K562 (cell line): ENCODE results near the gene PXN. TPM values are rescaled to one million over a fixed set of nuclear protein-coding genes. Genes with fewer than 3 reads are reported as not detected.

Source experiments
- ATAC-seq: fragments of 200-7000 bp; cut with Tn5 transposase; 3 replicates; pipeline ENCODE4 v1.9.1; 2020; ENCODE audit warnings: moderate library complexity
- BruUV-seq: library from RNA; stranded (reverse); fragments of 400-500 nt; replicated peaks from 2 replicates; lab custom pipeline; 2021; lab: Mats Ljungman, UMichigan
- CTCF ChIA-PET: fragments of 300-600 bp; formaldehyde crosslinking; extraction: SDS; loops from one replicate; lab custom pipeline; 2021; ENCODE audit warnings: low intra/inter-chr PET ratio; lab: Yijun Ruan, JAX
- POLR2A ChIA-PET: fragments of 300-600, 350-650 bp; sonication (Branson Sonifier 250); formaldehyde crosslinking; extraction: SDS; loops from one replicate; lab custom pipeline; 2021; ENCODE audit warnings: antibody characterized with exemption, inconsistent platforms; lab: Yijun Ruan, JAX
- DNase-seq, 4 experiments: peaks; one replicate each; pipeline versions ENCODE4 v3.0.0 to v3.0.0-alpha.2; 2011 to 2018; ENCODE audit warnings: low spot score in 3 of 4, mixed read lengths in 3 of 4; ENCODE audit errors: extremely low read depth in 1 of 4
- FAIRE-seq: peaks from 2 replicates; lab custom pipeline; 2011; peaks lifted over from hg19 to GRCh38; lab: Jason Lieb, UNC
- H2AFZ ChIP-seq: 2 replicates; pipeline ENCODE4 v1.6.0; 2011; ENCODE audit warnings: low read depth, low read length, control low read depth, inconsistent platforms
- H3K27ac ChIP-seq: fragments of 200-600 bp; 3 replicates; pipeline ENCODE4 v1.8.0; 2011; ENCODE audit warnings: low read depth, mild to moderate bottlenecking, control low read depth, inconsistent platforms, low read length, moderate library complexity, mixed read lengths; ENCODE audit errors: extremely low read depth
- H3K27me3 ChIP-seq, 2 experiments: fragments of 300-600 bp in 1 of 2; 2 replicates in 1 of 2; 3 replicates in 1 of 2; pipeline versions ENCODE4 v1.6.0 to v1.8.0; 2011; ENCODE audit warnings: inconsistent platforms in 2 of 2, low read length in 2 of 2, mild to moderate bottlenecking in 1 of 2, mixed read lengths in 1 of 2, moderate library complexity in 1 of 2; ENCODE audit not compliant: control insufficient read depth in 2 of 2, insufficient read depth in 2 of 2
- H3K36me3 ChIP-seq: fragments of 300-600 bp; 3 replicates; pipeline ENCODE4 v1.8.0; 2011; ENCODE audit warnings: mild to moderate bottlenecking, low read length, inconsistent platforms; ENCODE audit not compliant: control insufficient read depth, insufficient read depth
- H3K4me1 ChIP-seq, 2 experiments: fragments of 200-600 bp in 1 of 2; replicated peaks in 1 of 2; 2 replicates in 1 of 2; 3 replicates in 1 of 2; pipeline versions ENCODE4 v1.5.1 to v1.8.0; 2011; ENCODE audit warnings: inconsistent platforms in 2 of 2, low read length in 2 of 2, mild to moderate bottlenecking in 1 of 2, mixed read lengths in 1 of 2, moderate library complexity in 1 of 2; ENCODE audit not compliant: control insufficient read depth in 2 of 2, insufficient read depth in 2 of 2
- H3K4me2 ChIP-seq: 2 replicates; pipeline ENCODE4 v1.6.1; 2011; ENCODE audit warnings: low read length, control low read depth, inconsistent platforms, mixed read lengths; ENCODE audit not compliant: insufficient read depth
- H3K4me3 ChIP-seq: fragments of 200-600 bp; sonication (generic), shearing (Covaris generic); 2 replicates; pipeline ENCODE4 v1.5.1; 2016; ENCODE audit warnings: control low read depth, inconsistent platforms
- H3K79me2 ChIP-seq: fragments of 200-600 bp; 3 replicates; pipeline ENCODE4 v1.8.0; 2011; ENCODE audit warnings: low read length, inconsistent platforms; ENCODE audit not compliant: control insufficient read depth, insufficient read depth
- H3K9ac ChIP-seq, 2 experiments: 2 replicates each; pipeline versions ENCODE4 v1.6.0 to v1.6.1; 2011; ENCODE audit warnings: low read depth in 2 of 2, low read length in 2 of 2, control low read depth in 1 of 2, inconsistent platforms in 1 of 2, mild to moderate bottlenecking in 1 of 2, mixed read lengths in 1 of 2; ENCODE audit not compliant: insufficient read depth in 1 of 2
- H3K9me1 ChIP-seq: one replicate; pipeline ENCODE4 v1.6.0; 2011; ENCODE audit warnings: inconsistent platforms, mild to moderate bottlenecking, low read length, moderate library complexity; ENCODE audit not compliant: control insufficient read depth, insufficient read depth
- H3K9me3 ChIP-seq: replicated peaks from 2 replicates; pipeline ENCODE4 v1.5.1; 2011; ENCODE audit warnings: low read depth, low read length, inconsistent platforms; ENCODE audit not compliant: control insufficient read depth, insufficient read depth
- H4K20me1 ChIP-seq: replicated peaks from 2 replicates; pipeline ENCODE4 v1.6.1; 2011; ENCODE audit warnings: low read length, inconsistent platforms, mixed read lengths; ENCODE audit not compliant: control insufficient read depth, insufficient read depth
- BCL6 ChIP-seq: fragments of 250-450 bp; sonication (Bioruptor Pico); IDR thresholded peaks from 2 replicates; pipeline ENCODE4 v1.4.0; 2020
- COPS2 ChIP-seq: fragments of 450-650 bp; conservative IDR thresholded peaks from 2 replicates; pipeline ENCODE4 v1.6.1; 2016; ENCODE audit warnings: mild to moderate bottlenecking, moderate library complexity
- EZH2 ChIP-seq: IDR thresholded peaks from 2 replicates; pipeline ENCODE4 v1.6.1; 2012; ENCODE audit warnings: low read depth, mild to moderate bottlenecking, inconsistent platforms, low read length, borderline replicate concordance
- FOSL1 ChIP-seq: fragments of 200-800 bp; sonication (Bioruptor generic); conservative IDR thresholded peaks from 2 replicates; pipeline ENCODE4 v1.6.1; 2016; ENCODE audit warnings: missing genetic modification characterization, missing compliant biosample characterization
- FOXA3 ChIP-seq, 2 experiments: fragments of 450-650 bp in 1 of 2; sonication (generic) in 1 of 2; formaldehyde crosslinking; IDR thresholded peaks in 1 of 2; conservative IDR thresholded peaks in 1 of 2; 2 replicates each; pipeline versions ENCODE4 v1.4.0 to v1.8.0; 2020 to 2022; ENCODE audit warnings: mild to moderate bottlenecking in 2 of 2, missing genetic modification reagents in 1 of 2
- HLTF ChIP-seq: fragments of 450-650 bp; IDR thresholded peaks from 2 replicates; pipeline ENCODE4 v1.6.1; 2016
- HNRNPUL1 ChIP-seq: fragments of 200-400 bp; formaldehyde crosslinking; IDR thresholded peaks from 2 replicates; pipeline ENCODE4 v1.6.1; 2017; ENCODE audit warnings: low read length
- KLF13 ChIP-seq: fragments of 450-650 bp; IDR thresholded peaks from 2 replicates; pipeline ENCODE4 v1.6.1; 2016; ENCODE audit warnings: missing genetic modification characterization, low read depth, mild to moderate bottlenecking, missing compliant biosample characterization, moderate library complexity, borderline replicate concordance
- MEIS2 ChIP-seq: fragments of 450-650 bp; IDR thresholded peaks from 2 replicates; pipeline ENCODE4 v1.6.1; 2014; ENCODE audit warnings: mild to moderate bottlenecking; ENCODE audit not compliant: partially characterized antibody
- NCOR1 ChIP-seq: fragments of 450-650 bp; IDR thresholded peaks from 2 replicates; pipeline ENCODE4 v1.6.1; 2016; ENCODE audit warnings: mild to moderate bottlenecking, moderate library complexity
- NFE2L1 ChIP-seq: fragments of 450-650 bp; IDR thresholded peaks from 2 replicates; pipeline ENCODE4 v1.6.1; 2016; ENCODE audit warnings: missing genetic modification characterization, low read depth, mild to moderate bottlenecking, missing compliant biosample characterization, moderate library complexity, borderline replicate concordance
- NFIC ChIP-seq: fragments of 450-650 bp; IDR thresholded peaks from 2 replicates; pipeline ENCODE4 v1.6.1; 2017; ENCODE audit warnings: mild to moderate bottlenecking, inconsistent platforms
- NR2C2 ChIP-seq, 2 experiments: fragments of 200-800 bp in 1 of 2; sonication (Bioruptor generic) in 1 of 2; sonication (generic) in 1 of 2; formaldehyde crosslinking in 1 of 2; IDR thresholded peaks; 2 replicates each; pipeline versions ENCODE4 v1.6.1 to v1.8.0; 2016 to 2022; ENCODE audit warnings: mild to moderate bottlenecking in 1 of 2, missing compliant biosample characterization in 1 of 2, missing genetic modification characterization in 1 of 2, missing genetic modification reagents in 1 of 2
- NR3C1 ChIP-seq: sonication (generic); formaldehyde crosslinking; IDR thresholded peaks from 2 replicates; pipeline ENCODE4 v1.8.1; 2022; ENCODE audit warnings: missing genetic modification reagents
- PHB2 ChIP-seq: fragments of 450-650 bp; IDR thresholded peaks from 2 replicates; pipeline ENCODE4 v1.6.1; 2017; ENCODE audit warnings: low read depth
- RFX1 ChIP-seq: fragments of 450-650 bp; IDR thresholded peaks from 2 replicates; pipeline ENCODE4 v1.6.1; 2016; ENCODE audit warnings: mild to moderate bottlenecking, moderate library complexity
- SMAD3 ChIP-seq: fragments of 450-650 bp; formaldehyde crosslinking; conservative IDR thresholded peaks from 2 replicates; pipeline ENCODE4 v1.4.0; 2020; ENCODE audit warnings: mild to moderate bottlenecking
- SMARCE1 ChIP-seq: fragments of 450-650 bp; IDR thresholded peaks from 2 replicates; pipeline ENCODE4 v1.7.1; 2016; ENCODE audit warnings: mild to moderate bottlenecking
- ZBTB1 ChIP-seq: sonication (generic); formaldehyde crosslinking; IDR thresholded peaks from 2 replicates; pipeline ENCODE4 v1.8.1; 2023; ENCODE audit warnings: missing genetic modification reagents, low read depth, mild to moderate bottlenecking, borderline replicate concordance
- ZNF707 ChIP-seq: fragments of 250-450 bp; sonication (Bioruptor Pico); conservative IDR thresholded peaks from 2 replicates; pipeline ENCODE4 v1.8.0; 2022; ENCODE audit warnings: inconsistent platforms, mild to moderate bottlenecking, moderate library complexity
- WGBS: fragments of 100-300 bp; shearing (Covaris generic); methylation state at CpG from one replicate; pipeline ENCODE4 v1.1.6; 2016; ENCODE audit warnings: low coverage, mixed read lengths; ENCODE audit not compliant: insufficient coverage; ENCODE audit errors: missing lambda C conversion rate; 5-methylcytosine and 5-hydroxymethylcytosine counted together
- in situ Hi-C: fragments of 300-500 bp; cut with MboI; formaldehyde crosslinking; loops from 4 replicates; pipeline ENCODE4 v1.15.0; 2018; ENCODE audit warnings: inconsistent platforms, mixed read lengths
- intact Hi-C: fragments of 100-400 bp; cut with micrococcal nuclease; formaldehyde crosslinking; loops from 2 replicates; pipeline ENCODE4 v1.14.2; 2022
- polyA plus RNA-seq, 8 experiments: library from polyadenylated mRNA; depleted of rRNA in 4 of 8; stranded (reverse) in 5 of 8; unstranded in 3 of 8; fragments of >200 nt; fragmentation: Nextera tagmentation in 2 of 8; fragmentation: Illumina TruSeq in 1 of 8; extraction: Ambion mirVana in 2 of 8; extraction: Trizol in 1 of 8; gene quantifications; 2 replicates each; pipeline versions ENCODE4 v1.2.1 to v1.2.3, GENCODE V29; 2011 to 2014; ENCODE audit warnings: inconsistent platforms in 1 of 8, missing spikeins in 1 of 8
- total RNA-seq, 7 experiments: library from RNA; depleted of rRNA in 6 of 7; stranded (reverse); fragments of >200 nt in 6 of 7; fragmentation: Illumina TruSeq in 2 of 7; extraction: Trizol in 2 of 7; gene quantifications; 2 replicates each; pipeline versions ENCODE4 v1.2.1 to v1.2.3, GENCODE V29; 2011 to 2021; ENCODE audit warnings: low replicate concordance in 1 of 7
- TF ChIP-seq, protein P1 (sequence below): sonication (generic); formaldehyde crosslinking; IDR thresholded peaks from 2 replicates; pipeline ENCODE4 v1.8.0; 2022; ENCODE audit warnings: missing genetic modification reagents, mild to moderate bottlenecking, borderline replicate concordance
- TF ChIP-seq, protein P2 (sequence below), 2 experiments: fragments of 450-650 bp in 1 of 2; sonication (generic) in 1 of 2; formaldehyde crosslinking; conservative IDR thresholded peaks; 2 replicates each; pipeline versions ENCODE4 v1.4.0 to v1.8.1; 2020 to 2022; ENCODE audit warnings: mild to moderate bottlenecking in 1 of 2, missing genetic modification reagents in 1 of 2

Gene PXN
- total and polyA plus RNA-seq, 9 of the 15 experiments (the other 6 are each of a cell fraction or from before 2014, with no cell fraction given) = 4.0 to 74.1 (median 18.6) TPM

- no peaks in the 10 kb centered on the region for H3K27me3 ChIP-seq
- H4K20me1 ChIP-seq = peaks cover 12% of the 10 kb centered on the region
- peaks cover 12% of the 10 kb centered on the region for H3K9me1 ChIP-seq
- peak overlapping the region; percentile 76 for H3K4me2 ChIP-seq
- 0% methylated on average over 6 of the region's 6 CpGs for WGBS
- peaks cover 55% of the 10 kb centered on the region for H3K79me2 ChIP-seq
- CTCF ChIA-PET = interaction anchor here (0.8 kb wide), 1 partner anchor 35 kb away, joined by 3 read pairs; the partner anchor contains the start of gene PXN
- H3K4me1 ChIP-seq = peaks cover 83 to 86% of the 10 kb centered on the region in 2 experiments
- in situ Hi-C loops = no loop called here
- FAIRE-seq (no peak), ATAC-seq (no peak), DNase-seq (no peak)
- peak overlapping the region; percentile 70 to 84; a peak in 3 of 4 replicates for H3K9ac ChIP-seq
- intact Hi-C loops = no loop called here
- H3K4me3 ChIP-seq = peak overlapping the region; percentile 15; the same call in 1 of the 2 replicates
- no TSS peak for BruUV-seq
- H2AFZ ChIP-seq = no peak overlapping the region
- H3K36me3 ChIP-seq = peaks cover 10% of the 10 kb centered on the region; the same call in 2 of the 3 replicates
- POLR2A ChIA-PET = interaction anchor here (0.6 to 17.7 kb wide), 13 partner anchors 9 to 1472 kb away, joined by 3 to 420 read pairs (median 8); partner anchors contain the start of genes GCN1, PXN, RNU4-1 and RNU4-2
- H3K27ac ChIP-seq = peak overlapping the region; percentile 96
- H3K9me3 ChIP-seq = no peaks in the 10 kb centered on the region
- TF ChIP-seq PHB2 (no peak), COPS2 (no peak), BCL6 (CRISPR knock-in tag) (no peak), EZH2 (no peak), SMARCE1 (no peak), RFX1 (no peak), FOXA3 (CRISPR knock-in tag; conservative IDR thresholded peaks at IDR 0.05 in 1 of 2, IDR thresholded peaks at IDR 0.05 in 1 of 2) (0 out of 4 replicates have a peak, but pooled peaks of 1 of the 2 experiments have one; percentile 2), ZNF707 (CRISPR knock-in tag) (no peak; the same call in 1 of the 2 replicates), NFE2L1 (tag) (no peak), HLTF (no peak), NCOR1 (no peak), MEIS2 (no peak), NR2C2 (CRISPR knock-in tag; IDR thresholded peaks at IDR 0.05) (0 out of 2 replicates have a peak, but pooled peaks have one; percentile 21), NR2C2 (tag; IDR thresholded peaks at IDR 0.05) (no peak), HNRNPUL1 (no peak), FOSL1 (tag) (peak; percentile 80; the same call in 1 of the 2 replicates), ZBTB1 (CRISPR knock-in tag) (no peak), SMAD3 (CRISPR knock-in tag) (no peak), KLF13 (tag) (0 out of 2 replicates have a peak, but pooled peaks have one; percentile 34), NFIC (no peak), NR3C1 (CRISPR knock-in tag) (no peak)
- TF ChIP-seq, protein P1, sequence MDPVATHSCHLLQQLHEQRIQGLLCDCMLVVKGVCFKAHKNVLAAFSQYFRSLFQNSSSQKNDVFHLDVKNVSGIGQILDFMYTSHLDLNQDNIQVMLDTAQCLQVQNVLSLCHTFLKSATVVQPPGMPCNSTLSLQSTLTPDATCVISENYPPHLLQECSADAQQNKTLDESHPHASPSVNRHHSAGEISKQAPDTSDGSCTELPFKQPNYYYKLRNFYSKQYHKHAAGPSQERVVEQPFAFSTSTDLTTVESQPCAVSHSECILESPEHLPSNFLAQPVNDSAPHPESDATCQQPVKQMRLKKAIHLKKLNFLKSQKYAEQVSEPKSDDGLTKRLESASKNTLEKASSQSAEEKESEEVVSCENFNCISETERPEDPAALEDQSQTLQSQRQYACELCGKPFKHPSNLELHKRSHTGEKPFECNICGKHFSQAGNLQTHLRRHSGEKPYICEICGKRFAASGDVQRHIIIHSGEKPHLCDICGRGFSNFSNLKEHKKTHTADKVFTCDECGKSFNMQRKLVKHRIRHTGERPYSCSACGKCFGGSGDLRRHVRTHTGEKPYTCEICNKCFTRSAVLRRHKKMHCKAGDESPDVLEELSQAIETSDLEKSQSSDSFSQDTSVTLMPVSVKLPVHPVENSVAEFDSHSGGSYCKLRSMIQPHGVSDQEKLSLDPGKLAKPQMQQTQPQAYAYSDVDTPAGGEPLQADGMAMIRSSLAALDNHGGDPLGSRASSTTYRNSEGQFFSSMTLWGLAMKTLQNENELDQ (CRISPR knock-in tag) = no peak
- TF ChIP-seq, protein P2, sequence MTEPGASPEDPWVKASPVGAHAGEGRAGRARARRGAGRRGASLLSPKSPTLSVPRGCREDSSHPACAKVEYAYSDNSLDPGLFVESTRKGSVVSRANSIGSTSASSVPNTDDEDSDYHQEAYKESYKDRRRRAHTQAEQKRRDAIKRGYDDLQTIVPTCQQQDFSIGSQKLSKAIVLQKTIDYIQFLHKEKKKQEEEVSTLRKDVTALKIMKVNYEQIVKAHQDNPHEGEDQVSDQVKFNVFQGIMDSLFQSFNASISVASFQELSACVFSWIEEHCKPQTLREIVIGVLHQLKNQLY (CRISPR knock-in tag; conservative IDR thresholded peaks at IDR 0.05) = no peak
Observed at GRCh38 chr12:120230974-120231315, 34.6 kb downstream of the PXN start.
